ENCODE results near the gene EPB41. TPM values are rescaled to one million over a fixed set of nuclear protein-coding genes. Genes with fewer than 3 reads are reported as not detected.

Gene EPB41
- total and polyA plus RNA-seq, 9 of the 15 experiments (the other 6 are each of a cell fraction or from before 2014, with no cell fraction given) = 3.7 to 213 (median 141) TPM

- TF ChIP-seq, protein P1, sequence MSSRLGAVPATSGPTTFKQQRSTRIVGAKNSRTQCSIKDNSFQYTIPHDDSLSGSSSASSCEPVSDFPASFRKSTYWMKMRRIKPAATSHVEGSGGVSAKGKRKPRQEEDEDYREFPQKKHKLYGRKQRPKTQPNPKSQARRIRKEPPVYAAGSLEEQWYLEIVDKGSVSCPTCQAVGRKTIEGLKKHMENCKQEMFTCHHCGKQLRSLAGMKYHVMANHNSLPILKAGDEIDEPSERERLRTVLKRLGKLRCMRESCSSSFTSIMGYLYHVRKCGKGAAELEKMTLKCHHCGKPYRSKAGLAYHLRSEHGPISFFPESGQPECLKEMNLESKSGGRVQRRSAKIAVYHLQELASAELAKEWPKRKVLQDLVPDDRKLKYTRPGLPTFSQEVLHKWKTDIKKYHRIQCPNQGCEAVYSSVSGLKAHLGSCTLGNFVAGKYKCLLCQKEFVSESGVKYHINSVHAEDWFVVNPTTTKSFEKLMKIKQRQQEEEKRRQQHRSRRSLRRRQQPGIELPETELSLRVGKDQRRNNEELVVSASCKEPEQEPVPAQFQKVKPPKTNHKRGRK (tag; IDR thresholded peaks at IDR 0.05) = no peak
- TF ChIP-seq, protein P2, sequence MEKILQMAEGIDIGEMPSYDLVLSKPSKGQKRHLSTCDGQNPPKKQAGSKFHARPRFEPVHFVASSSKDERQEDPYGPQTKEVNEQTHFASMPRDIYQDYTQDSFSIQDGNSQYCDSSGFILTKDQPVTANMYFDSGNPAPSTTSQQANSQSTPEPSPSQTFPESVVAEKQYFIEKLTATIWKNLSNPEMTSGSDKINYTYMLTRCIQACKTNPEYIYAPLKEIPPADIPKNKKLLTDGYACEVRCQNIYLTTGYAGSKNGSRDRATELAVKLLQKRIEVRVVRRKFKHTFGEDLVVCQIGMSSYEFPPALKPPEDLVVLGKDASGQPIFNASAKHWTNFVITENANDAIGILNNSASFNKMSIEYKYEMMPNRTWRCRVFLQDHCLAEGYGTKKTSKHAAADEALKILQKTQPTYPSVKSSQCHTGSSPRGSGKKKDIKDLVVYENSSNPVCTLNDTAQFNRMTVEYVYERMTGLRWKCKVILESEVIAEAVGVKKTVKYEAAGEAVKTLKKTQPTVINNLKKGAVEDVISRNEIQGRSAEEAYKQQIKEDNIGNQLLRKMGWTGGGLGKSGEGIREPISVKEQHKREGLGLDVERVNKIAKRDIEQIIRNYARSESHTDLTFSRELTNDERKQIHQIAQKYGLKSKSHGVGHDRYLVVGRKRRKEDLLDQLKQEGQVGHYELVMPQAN (IDR thresholded peaks at IDR 0.05; ENCODE audit: borderline replicate concordance) = peak; percentile 69
- TF ChIP-seq, protein P3, sequence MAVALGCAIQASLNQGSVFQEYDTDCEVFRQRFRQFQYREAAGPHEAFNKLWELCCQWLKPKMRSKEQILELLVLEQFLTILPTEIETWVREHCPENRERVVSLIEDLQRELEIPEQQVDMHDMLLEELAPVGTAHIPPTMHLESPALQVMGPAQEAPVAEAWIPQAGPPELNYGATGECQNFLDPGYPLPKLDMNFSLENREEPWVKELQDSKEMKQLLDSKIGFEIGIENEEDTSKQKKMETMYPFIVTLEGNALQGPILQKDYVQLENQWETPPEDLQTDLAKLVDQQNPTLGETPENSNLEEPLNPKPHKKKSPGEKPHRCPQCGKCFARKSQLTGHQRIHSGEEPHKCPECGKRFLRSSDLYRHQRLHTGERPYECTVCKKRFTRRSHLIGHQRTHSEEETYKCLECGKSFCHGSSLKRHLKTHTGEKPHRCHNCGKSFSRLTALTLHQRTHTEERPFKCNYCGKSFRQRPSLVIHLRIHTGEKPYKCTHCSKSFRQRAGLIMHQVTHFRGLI (CRISPR knock-in tag; IDR thresholded peaks at IDR 0.05) = no peak
- TF ChIP-seq MCM7 (IDR thresholded peaks at IDR 0.05) (no peak), ZNF764 (CRISPR knock-in tag; IDR thresholded peaks at IDR 0.05; ENCODE audit: low read depth) (no peak), ZBTB8A (IDR thresholded peaks at IDR 0.05; ENCODE audit: partially characterized antibody) (no peak), HDAC8 (tag; IDR thresholded peaks at IDR 0.05) (no peak), ZNF592 (IDR thresholded peaks at IDR 0.05) (peak; percentile 38; the same call in 1 of the 2 replicates), SMAD4 (CRISPR knock-in tag; conservative IDR thresholded peaks at IDR 0.05) (0 out of 2 replicates have a peak, but pooled peaks have one; percentile 14), PCBP2 (IDR thresholded peaks at IDR 0.05; ENCODE audit: low read depth, low read length, poor library complexity, severe bottlenecking) (no peak), DACH1 (IDR thresholded peaks at IDR 0.05; ENCODE audit: partially characterized antibody) (no peak), ZSCAN29 (IDR thresholded peaks at IDR 0.05) (no peak), ZNF184 (CRISPR knock-in tag; IDR thresholded peaks at IDR 0.05) (no peak), NCOA6 (IDR thresholded peaks at IDR 0.05) (no peak), BRD4 (IDR thresholded peaks at IDR 0.05) (no peak)
- TF ChIP-seq, protein P4, sequence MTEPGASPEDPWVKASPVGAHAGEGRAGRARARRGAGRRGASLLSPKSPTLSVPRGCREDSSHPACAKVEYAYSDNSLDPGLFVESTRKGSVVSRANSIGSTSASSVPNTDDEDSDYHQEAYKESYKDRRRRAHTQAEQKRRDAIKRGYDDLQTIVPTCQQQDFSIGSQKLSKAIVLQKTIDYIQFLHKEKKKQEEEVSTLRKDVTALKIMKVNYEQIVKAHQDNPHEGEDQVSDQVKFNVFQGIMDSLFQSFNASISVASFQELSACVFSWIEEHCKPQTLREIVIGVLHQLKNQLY (CRISPR knock-in tag; conservative IDR thresholded peaks at IDR 0.05) = no peak
Measured at GRCh38 chr1:28887835-28888682, 26.3 kb upstream of the EPB41 start (continued).
